DND-41 (cell line): Measurements from ENCODE around the gene SERP2.

Experiments
- EZH2 ChIP-seq: IDR thresholded peaks from 3 replicates; pipeline ENCODE4 v1.6.1; 2012; ENCODE audit warnings: borderline replicate concordance, low read depth, mild to moderate bottlenecking, moderate library complexity, low read length, inconsistent platforms; ENCODE audit not compliant: severe bottlenecking
- TF ChIP-seq, protein P1 (sequence below): IDR thresholded peaks from 2 replicates; pipeline ENCODE4 v1.5.1; 2012; ENCODE audit warnings: borderline replicate concordance, low read length, moderate library complexity, mild to moderate bottlenecking; ENCODE audit not compliant: poor library complexity, severe bottlenecking; ENCODE audit errors: extremely low read depth

DNA sequence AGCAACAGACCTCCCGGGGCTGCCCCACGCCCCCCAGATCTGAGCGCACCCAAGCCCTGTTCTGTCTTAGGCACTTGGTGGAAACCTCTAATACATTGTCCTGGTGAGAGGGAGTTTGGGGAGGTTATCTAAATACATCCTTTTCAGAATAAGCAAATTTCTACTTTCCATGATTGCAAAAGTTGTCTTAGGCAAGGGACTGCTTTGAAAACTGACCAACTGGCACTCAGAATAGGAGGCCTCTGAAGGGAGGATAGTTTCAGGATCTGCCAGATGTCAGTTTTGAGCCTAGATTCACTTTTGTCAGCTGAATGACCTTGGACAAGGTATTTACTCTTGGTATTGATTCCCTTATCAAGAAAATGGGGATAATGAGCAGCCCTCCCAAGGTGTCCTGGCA is 11.8 kb downstream of the SERP2 start:
- TF ChIP-seq EZH2 = no peak
- TF ChIP-seq, protein P1, sequence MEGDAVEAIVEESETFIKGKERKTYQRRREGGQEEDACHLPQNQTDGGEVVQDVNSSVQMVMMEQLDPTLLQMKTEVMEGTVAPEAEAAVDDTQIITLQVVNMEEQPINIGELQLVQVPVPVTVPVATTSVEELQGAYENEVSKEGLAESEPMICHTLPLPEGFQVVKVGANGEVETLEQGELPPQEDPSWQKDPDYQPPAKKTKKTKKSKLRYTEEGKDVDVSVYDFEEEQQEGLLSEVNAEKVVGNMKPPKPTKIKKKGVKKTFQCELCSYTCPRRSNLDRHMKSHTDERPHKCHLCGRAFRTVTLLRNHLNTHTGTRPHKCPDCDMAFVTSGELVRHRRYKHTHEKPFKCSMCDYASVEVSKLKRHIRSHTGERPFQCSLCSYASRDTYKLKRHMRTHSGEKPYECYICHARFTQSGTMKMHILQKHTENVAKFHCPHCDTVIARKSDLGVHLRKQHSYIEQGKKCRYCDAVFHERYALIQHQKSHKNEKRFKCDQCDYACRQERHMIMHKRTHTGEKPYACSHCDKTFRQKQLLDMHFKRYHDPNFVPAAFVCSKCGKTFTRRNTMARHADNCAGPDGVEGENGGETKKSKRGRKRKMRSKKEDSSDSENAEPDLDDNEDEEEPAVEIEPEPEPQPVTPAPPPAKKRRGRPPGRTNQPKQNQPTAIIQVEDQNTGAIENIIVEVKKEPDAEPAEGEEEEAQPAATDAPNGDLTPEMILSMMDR = no peak
